Gastroesophageal sphincter (tissue), 3 donors: ENCODE measurements around the gene ADH1B.
"Not testable (repeated sequence)": the region's sequence is repeated elsewhere in the genome, so short reads cannot be mapped to it uniquely, and the experiment has no call there.

Experiments used
- CTCF ChIP-seq, 4 experiments: fragments of 200-600 bp in 2 of 4; fragments of 450-650 bp in 2 of 4; sonication (generic) in 1 of 4; IDR thresholded peaks; one replicate each; pipeline ENCODE4 v1.5.1; 2017 to 2019; ENCODE audit warnings: antibody characterized with exemption in 4 of 4, mild to moderate bottlenecking in 2 of 4, moderate library complexity in 2 of 4
- EP300 ChIP-seq: sonication (generic); formaldehyde crosslinking; IDR thresholded peaks from one replicate; pipeline ENCODE4 v1.6.1; 2017; ENCODE audit warnings: antibody characterized with exemption, mild to moderate bottlenecking

GRCh38 chr4:99356149-99356548 is 34.9 kb upstream of the ADH1B start:
- not testable (repeated sequence) for TF ChIP-seq CTCF (IDR thresholded peaks at IDR 0.05); EP300
